ENCODE results near the gene ERC1. TPM values are rescaled to one million over a fixed set of nuclear protein-coding genes. Genes with fewer than 3 reads are reported as not detected.

ERC1 gene
- total RNA-seq, 6 experiments from 2014 or later, result 44.1 to 48.9 (median 47.9) TPM

- TF ChIP-seq, protein P1, sequence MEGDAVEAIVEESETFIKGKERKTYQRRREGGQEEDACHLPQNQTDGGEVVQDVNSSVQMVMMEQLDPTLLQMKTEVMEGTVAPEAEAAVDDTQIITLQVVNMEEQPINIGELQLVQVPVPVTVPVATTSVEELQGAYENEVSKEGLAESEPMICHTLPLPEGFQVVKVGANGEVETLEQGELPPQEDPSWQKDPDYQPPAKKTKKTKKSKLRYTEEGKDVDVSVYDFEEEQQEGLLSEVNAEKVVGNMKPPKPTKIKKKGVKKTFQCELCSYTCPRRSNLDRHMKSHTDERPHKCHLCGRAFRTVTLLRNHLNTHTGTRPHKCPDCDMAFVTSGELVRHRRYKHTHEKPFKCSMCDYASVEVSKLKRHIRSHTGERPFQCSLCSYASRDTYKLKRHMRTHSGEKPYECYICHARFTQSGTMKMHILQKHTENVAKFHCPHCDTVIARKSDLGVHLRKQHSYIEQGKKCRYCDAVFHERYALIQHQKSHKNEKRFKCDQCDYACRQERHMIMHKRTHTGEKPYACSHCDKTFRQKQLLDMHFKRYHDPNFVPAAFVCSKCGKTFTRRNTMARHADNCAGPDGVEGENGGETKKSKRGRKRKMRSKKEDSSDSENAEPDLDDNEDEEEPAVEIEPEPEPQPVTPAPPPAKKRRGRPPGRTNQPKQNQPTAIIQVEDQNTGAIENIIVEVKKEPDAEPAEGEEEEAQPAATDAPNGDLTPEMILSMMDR (IDR thresholded peaks at IDR 0.05), result no peak
- Mint-ChIP-seq H3K27me3 (ENCODE audit: insufficient read depth) (no peaks in the 10 kb centered on the region; the same call in none of the 2 replicates), H3K4me1 (ENCODE audit: low read depth) (peaks cover 47% of the 10 kb centered on the region), H3K27ac (peak overlapping the region; percentile 86), H3K4me3 (peak overlapping the region; percentile 3; the same call in 1 of the 2 replicates), H3K9me3 (no peaks in the 10 kb centered on the region), H3K36me3 (ENCODE audit: low read depth) (peaks cover 5% of the 10 kb centered on the region; the same call in 1 of the 2 replicates)
- peak; percentile 52 for DNase-seq
Observed at GRCh38 chr12:1346126-1346525, 355.1 kb downstream of the ERC1 start.

DNA sequence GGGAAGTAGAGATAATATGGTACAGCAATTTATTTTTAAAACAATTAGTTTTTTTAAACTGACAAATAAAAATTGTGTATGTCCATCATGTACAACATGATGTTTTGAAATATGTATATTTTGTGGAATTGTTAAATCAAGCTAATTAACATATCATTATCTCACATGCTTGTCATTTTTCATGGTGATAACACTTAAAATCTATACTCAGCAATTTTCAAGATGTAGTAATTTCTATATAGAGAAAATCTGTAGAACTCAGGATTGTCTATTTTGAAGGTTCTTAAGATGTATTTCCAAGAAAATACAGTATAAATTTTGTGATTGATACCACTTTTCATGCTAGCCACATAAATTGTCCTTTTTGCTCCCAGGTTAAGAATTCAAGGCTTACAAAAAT, 356.3 kb downstream of the ERC1 start:
- TF ChIP-seq, protein P1 (IDR thresholded peaks at IDR 0.05), result no peak
- H3K9me3 Mint-ChIP-seq, result no peaks in the 10 kb centered on the region
- no peaks in the 10 kb centered on the region; the same call in none of the 2 replicates for H3K27me3 Mint-ChIP-seq (ENCODE audit: insufficient read depth)
- H3K36me3 Mint-ChIP-seq (ENCODE audit: low read depth), result no peaks in the 10 kb centered on the region
- no peak overlapping the region for H3K4me3 Mint-ChIP-seq
- H3K4me1 Mint-ChIP-seq (ENCODE audit: low read depth), result peaks cover 59% of the 10 kb centered on the region
- no peak overlapping the region for H3K27ac Mint-ChIP-seq
- no peak for DNase-seq

DNA sequence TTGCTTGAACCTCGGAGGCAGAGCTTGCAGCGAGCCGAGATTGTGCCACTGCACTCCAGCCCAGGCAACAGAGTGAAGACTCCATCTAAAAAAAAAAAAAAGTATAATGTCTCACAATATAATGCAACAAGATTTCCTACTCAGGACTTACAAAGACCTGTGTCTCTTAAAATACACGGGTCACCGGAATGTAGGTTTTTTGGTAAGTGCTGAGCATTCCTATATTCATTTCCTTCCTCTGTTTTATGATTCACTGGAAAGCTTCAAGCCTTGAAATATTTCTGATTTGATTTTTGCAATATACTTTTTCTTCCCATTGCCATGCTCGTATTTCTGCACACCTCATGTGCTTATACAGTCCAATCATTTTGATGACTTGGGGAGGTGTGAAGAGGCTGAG, 357.6 kb downstream of the ERC1 start:
- no peaks in the 10 kb centered on the region; the same call in 1 of the 2 replicates for H3K27me3 Mint-ChIP-seq (ENCODE audit: insufficient read depth)
- H3K9me3 Mint-ChIP-seq, result no peaks in the 10 kb centered on the region
- DNase-seq, result no peak
- H3K4me1 Mint-ChIP-seq (ENCODE audit: low read depth), result peaks cover 65% of the 10 kb centered on the region
- TF ChIP-seq, protein P1 (IDR thresholded peaks at IDR 0.05), result no peak
- peak overlapping the region; percentile 38 for H3K4me3 Mint-ChIP-seq
- H3K36me3 Mint-ChIP-seq (ENCODE audit: low read depth), result no peaks in the 10 kb centered on the region
- H3K27ac Mint-ChIP-seq, result peak overlapping the region; percentile 8; the same call in 1 of the 2 replicates

DNA sequence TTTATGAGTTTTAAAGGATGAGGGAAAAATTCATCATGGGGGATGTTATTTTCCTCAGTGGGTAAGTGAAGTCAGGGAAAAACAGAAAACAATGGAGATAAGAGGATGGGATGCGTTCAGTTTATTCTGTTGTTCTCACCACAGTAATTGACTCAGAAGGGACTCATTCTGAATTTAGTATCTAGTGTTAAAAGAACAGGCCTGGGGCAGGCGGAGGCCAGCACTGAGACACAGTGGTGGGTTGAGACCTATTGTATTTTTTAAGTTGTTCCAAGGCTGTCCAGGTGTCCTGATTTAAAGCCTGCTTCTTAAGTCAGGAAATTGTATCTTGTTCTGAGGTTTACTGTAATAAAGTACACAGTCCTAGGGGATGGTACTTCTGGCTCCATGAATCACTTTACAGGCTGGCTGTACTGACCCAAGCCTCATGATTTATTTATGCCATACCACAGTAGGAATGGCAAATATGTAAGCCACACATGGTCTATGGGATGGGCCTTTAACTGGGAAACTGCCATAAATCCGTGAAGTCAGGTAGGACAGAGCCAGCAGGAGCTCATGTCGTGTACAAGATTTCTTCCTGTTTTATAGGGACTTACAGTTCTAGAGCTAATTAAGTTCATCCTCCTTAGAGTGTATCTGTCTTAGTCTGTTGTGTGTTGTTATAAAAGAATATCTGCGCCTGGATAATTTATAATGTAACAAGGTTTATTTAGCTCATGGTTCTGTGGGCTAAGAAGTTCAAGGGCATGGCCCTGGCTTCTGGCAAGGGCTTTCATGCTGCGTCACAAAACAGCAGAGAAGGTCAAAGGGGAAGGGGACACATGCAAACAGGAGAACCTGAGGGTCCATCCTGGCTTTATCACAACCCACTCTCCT, 359.3 kb downstream of the ERC1 start:
- no peaks in the 10 kb centered on the region for H3K36me3 Mint-ChIP-seq (ENCODE audit: low read depth)
- TF ChIP-seq, protein P1 (IDR thresholded peaks at IDR 0.05), result no peak
- H3K27ac Mint-ChIP-seq, result peak overlapping the region; percentile 89
- H3K4me1 Mint-ChIP-seq (ENCODE audit: low read depth), result peaks cover 73% of the 10 kb centered on the region
- peak overlapping the region; percentile 60 for H3K4me3 Mint-ChIP-seq
- no peaks in the 10 kb centered on the region for H3K9me3 Mint-ChIP-seq
- peak; percentile 92 for DNase-seq
- no peaks in the 10 kb centered on the region; the same call in 1 of the 2 replicates for H3K27me3 Mint-ChIP-seq (ENCODE audit: insufficient read depth)

DNA sequence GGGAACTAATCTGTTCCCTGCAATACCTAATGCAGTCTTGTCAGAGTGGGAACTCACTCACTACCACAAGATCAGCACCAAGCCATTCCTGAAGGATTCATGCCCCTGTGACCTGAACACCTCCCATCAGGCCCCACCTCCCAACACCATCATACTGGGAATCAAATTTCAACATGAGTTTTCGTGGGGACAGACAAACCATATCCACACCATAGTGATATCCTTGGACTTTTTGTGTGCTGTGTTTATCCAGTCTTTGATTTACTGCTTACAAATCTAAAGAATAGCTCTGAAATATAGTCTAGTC, 359.9 kb downstream of the ERC1 start:
- H3K27me3 Mint-ChIP-seq (ENCODE audit: insufficient read depth), result peaks cover 1% of the 10 kb centered on the region; the same call in 1 of the 2 replicates
- H3K36me3 Mint-ChIP-seq (ENCODE audit: low read depth), result no peaks in the 10 kb centered on the region
- no peak for DNase-seq
- TF ChIP-seq, protein P1 (IDR thresholded peaks at IDR 0.05), result no peak
- H3K27ac Mint-ChIP-seq, result peak overlapping the region; percentile 89
- no peaks in the 10 kb centered on the region for H3K9me3 Mint-ChIP-seq
- H3K4me1 Mint-ChIP-seq (ENCODE audit: low read depth), result peaks cover 74% of the 10 kb centered on the region
- H3K4me3 Mint-ChIP-seq, result peak overlapping the region; percentile 60

All from HFFc6 (cell line).